Smooth muscle cell of the brain vasculature (primary cell): ENCODE results near the gene ROBO1.

ENCODE experiments used
- DNase-seq: peaks from one replicate; pipeline ENCODE4 v3.0.0-alpha.2; 2012; ENCODE audit warnings: low read depth, low spot score

ROBO1 gene

DNA sequence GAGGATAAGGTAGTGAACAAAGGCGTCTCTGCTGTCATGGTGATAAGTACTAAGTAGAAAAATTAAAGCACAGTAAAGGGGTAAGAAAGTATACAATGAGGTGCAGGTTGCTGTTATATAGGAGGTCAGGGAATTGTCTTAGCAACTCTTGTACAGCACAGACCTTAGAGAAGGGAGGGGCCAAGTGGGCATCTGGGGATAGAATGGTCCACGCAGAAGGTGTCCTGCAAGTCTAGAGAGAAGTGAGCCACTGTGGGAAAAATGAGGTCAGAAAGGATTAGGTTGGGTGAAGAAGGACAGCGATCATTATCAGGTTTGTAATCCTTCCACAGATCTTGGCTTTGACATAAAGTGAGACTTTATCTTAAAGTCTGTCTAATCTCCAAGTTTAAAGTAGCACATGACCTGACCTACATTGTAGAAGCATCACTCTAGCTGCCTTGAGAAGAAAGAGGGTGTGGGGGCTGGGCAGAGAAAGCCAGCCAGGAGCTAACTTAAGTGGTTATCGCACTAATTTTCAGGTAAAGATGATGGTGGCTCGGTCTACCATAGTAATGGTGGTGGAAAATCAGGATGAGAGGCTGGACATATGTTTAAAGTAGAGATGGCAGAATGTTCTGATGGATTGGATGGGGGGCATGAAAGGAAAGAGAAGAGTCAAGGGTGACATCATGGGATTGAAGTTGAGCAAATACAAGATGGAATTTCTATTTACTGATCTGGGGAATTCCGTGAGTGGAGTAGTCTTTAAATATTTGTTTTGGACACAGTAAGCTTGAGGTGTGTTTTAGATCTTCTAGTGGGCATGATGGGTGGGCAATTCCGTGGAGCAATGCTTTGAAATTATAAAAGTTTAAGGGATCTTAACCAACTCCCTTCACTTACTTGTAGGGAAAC lies 919.2 kb downstream of the ROBO1 start:
- no peak for DNase-seq

- no peak for DNase-seq
These were observed 920.2 kb downstream of the ROBO1 start for GRCh38 chr3:78847603-78848002.

- DNase-seq: no peak
These were observed 920.6 kb downstream of the ROBO1 start for GRCh38 chr3:78847203-78847602.

- peak; percentile 53 for DNase-seq
These were observed 921.1 kb downstream of the ROBO1 start for GRCh38 chr3:78846718-78847117.

- no peak for DNase-seq
These were observed 922.2 kb downstream of the ROBO1 start for GRCh38 chr3:78845605-78846004.

DNA sequence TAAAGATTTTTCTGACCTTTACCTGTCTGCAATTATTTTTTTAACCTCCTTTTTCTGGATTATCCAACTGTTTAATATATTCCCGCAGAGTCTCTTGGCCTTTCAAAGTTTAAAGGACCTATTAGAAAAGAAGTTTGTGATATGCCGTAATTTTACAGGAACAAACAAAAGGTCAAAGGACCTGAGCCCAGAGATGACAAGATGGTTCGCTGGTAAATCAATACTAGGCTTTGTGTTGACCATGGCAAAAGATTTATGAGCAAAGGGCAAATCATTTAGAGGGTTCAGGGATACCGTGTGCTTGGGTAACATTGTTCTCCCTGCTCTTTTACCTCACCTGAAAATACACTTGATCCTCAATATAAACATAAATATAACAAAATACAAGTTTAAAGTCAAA lies 923.5 kb downstream of the ROBO1 start:
- DNase-seq: no peak

DNA sequence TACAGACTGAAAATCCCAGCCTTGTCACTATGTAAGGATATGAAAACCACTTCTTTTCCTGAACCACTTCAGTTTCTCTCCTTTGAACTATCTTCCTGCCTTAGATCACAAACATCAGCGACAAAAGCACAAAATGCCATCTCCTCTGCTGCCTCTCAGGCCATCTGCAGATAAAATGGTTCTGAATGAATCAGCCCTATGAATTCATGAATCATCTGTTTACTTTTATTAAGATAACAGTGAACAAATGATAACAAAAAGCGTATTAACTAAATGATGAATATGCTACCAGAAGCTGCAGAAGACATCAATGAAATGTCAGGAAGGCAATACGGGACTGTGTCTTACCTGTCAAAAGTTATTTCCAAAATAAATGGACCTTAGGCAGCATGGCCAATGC lies 928.1 kb downstream of the ROBO1 start:
- DNase-seq: no peak

GRCh38 chr3:78838362-78838761 lies 929.4 kb downstream of the ROBO1 start:
- DNase-seq: no peak

DNA sequence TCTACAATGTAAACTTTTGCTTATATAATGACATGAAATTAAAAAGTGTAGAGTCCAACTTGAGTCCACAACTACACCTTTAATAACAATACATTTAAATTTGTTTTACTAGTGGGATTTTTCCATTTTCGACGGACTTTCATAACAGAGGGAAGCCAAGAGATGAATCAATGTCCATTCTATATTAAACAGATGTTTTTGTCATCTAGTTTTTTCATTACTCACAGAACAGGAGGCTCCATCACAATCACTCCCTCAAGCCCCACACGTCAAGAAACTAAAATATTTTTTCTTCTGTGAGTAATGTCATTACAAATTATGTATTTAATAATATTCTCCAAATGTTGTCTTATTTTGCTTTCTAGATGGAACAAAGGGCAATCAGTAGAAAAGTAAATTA lies 932.9 kb downstream of the ROBO1 start:
- no peak for DNase-seq

GRCh38 chr3:78832785-78833204 lies 935.0 kb downstream of the ROBO1 start:
- no peak for DNase-seq

GRCh38 chr3:78831446-78831972 lies 936.3 kb downstream of the ROBO1 start:
- no peak for DNase-seq

DNA sequence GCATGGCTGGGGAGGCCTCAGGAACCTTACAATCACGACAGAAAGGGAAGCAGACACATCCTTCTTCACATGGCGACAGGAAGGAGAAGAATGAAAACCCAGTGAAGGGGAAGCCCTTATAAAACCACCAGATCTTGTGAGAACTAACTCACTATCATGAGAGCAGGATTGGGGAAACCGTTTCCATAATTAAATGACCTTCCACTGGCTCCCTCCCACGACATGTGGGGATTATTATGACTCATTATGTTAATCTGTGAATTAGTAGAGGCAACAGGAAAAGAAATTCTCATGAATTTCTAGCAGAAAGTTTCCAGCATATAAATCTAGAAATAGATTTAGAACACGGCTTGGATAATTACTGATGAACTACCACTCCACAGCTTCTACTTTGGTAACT lies 937.3 kb downstream of the ROBO1 start:
- no peak for DNase-seq

- no peak for DNase-seq
These were observed 940.2 kb downstream of the ROBO1 start for GRCh38 chr3:78827618-78828017.

GRCh38 chr3:78825858-78826215 lies 942.0 kb downstream of the ROBO1 start:
- DNase-seq: no peak

DNA sequence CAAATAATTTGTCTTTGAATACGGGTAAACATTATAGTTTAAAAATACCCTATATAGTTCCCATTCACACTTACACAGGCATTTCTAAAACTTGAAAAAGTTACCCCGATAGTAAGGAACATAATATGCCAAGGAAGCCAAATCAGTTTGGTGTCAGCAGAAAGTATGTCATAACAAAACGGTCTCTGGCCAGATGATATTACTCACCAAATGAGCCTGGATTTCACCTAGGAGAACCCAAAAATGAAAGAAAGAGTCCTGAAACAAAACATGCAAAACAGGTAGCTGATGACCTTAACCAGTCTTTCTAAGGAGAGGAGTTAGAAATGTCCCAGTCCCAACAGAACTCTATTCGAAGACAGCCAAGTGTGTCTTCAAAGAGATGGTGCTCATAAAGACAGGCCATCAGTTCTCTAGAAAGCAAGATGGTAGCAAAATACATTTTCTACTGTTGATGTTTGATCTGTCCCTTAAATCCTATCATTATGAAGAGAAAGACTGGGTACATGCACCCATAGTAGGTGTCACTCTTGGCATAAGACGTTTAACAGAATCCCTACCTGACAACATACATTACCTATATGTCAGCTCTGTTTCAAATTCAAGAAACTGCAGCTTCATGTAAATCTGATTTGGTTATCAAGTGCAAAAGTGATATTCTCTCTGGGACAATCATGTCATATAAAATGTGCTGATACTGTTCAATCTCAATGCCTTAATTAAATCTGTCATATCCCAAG lies 942.5 kb downstream of the ROBO1 start:
- no peak for DNase-seq

DNA sequence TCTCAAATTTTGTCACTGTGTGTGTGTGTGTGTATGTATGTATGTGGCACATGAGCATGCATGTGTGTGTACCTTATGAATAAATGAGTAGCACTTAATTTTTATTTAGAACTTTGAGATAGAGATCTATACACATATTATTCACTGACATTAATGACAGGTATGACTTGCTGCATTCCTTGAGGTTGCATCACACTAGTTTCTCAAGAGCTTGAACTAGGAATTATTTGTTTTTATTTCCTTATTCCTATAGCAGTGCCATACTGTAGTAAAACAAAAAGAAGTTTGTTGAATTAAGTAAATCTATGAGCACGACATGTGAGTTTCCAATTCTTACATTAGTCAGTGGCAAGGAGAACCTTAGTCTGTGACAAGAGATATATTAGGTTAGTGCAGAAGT lies 943.9 kb downstream of the ROBO1 start:
- DNase-seq: no peak

- DNase-seq: no peak
These were observed 944.4 kb downstream of the ROBO1 start for GRCh38 chr3:78823434-78823833.

DNA sequence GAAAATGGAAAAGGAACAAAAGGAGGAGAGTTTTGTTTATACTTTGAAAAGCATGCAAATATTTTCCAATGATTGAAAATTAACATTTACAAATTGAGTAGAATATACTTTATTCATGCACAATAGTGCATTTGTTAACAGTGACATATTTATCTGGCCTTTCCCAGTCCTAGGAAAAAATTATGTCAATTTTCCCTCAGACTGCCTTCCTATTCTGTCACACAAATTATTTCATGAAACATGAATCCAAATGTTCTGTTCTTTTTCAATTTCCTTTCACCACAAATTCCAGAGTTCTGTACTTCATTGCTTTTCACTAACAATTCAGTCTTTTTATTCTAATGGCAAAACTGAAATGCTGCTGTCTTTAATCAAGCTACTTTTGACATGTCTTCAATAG lies 945.1 kb downstream of the ROBO1 start:
- no peak for DNase-seq

- DNase-seq: no peak
These were observed 947.3 kb downstream of the ROBO1 start for GRCh38 chr3:78820542-78820941.

- DNase-seq: no peak
These were observed 949.4 kb downstream of the ROBO1 start for GRCh38 chr3:78818161-78818985.

GRCh38 chr3:78814893-78815562 lies 952.8 kb downstream of the ROBO1 start:
- no peak for DNase-seq
